AG10803 (cell line): ENCODE measurements around the gene PRUNE2.
A peak's percentile ranks its signal among the peaks of the same experiment; 100 is the strongest.

ENCODE experiments used
- DNase-seq: peaks from one replicate; pipeline ENCODE4 v3.0.0; 2010; ENCODE audit warnings: low read depth
- H3K4me3 ChIP-seq: 2 replicates; pipeline ENCODE4 v1.5.1; 2011; ENCODE audit warnings: mild to moderate bottlenecking, low read length, control low read depth
- CTCF ChIP-seq: conservative IDR thresholded peaks from 2 replicates; pipeline ENCODE4 v1.5.1; 2011; ENCODE audit warnings: mild to moderate bottlenecking, low read length, control low read depth, inconsistent platforms

Gene PRUNE2

DNA sequence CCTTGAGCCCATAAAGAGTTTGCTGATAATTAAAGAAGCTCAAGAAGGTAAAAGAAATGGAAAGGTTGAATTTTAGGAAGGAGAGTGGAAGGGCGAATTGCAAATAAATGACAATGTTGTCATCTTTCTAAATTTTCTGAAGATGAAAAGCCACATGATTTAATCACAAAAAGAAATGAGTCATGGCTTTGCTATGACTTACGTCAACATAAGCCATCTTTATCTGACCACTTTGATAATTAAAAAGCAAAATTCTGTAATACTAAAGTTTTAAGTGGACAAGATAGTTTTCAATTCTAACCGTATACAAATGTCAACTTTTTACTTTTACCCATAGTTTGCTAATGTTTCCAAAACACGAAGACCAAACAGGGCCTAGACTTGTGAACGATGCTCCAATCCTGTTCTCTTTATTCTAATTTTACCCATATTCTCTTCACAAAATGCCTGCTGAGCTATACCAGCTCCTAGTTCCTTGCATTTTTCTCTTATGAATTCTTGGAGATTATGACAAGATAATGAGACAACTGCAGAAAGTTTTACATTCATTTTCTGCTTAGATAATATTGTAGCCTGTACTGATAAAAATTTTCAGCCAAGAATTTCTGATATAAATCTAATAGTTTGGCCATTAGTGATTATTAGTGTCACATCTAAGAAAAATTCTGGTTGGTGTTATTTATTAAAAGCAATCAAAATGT lies 21.8 kb upstream of the PRUNE2 start:
- no peak for TF ChIP-seq CTCF
- DNase-seq: no peak
- H3K4me3 ChIP-seq: no peak overlapping the region

DNA sequence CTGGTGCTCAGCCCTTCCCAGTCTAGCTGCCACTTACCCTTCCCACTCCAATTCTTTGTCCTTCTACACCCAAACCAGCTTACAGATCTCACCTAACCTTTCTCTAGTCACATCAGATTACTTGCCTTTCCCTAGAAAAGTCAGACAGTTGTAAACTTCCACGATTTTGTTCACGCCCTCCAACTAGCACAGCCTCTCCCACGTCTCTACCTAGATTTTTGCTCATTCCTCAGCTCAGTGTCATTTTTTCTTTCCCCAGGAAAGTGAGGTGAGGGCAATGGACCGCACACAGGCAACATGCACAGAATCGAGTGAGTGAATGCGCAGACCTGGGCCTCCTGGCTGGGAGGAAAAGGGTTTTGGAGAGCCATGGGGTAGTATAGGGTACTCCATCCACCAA lies 20.9 kb upstream of the PRUNE2 start:
- no peak for DNase-seq
- H3K4me3 ChIP-seq: no peak overlapping the region
- no peak for TF ChIP-seq CTCF

GRCh38 chr9:76926324-76926741 lies 20.4 kb upstream of the PRUNE2 start:
- no peak overlapping the region for H3K4me3 ChIP-seq
- TF ChIP-seq CTCF: no peak
- DNase-seq: peak; percentile 93

DNA sequence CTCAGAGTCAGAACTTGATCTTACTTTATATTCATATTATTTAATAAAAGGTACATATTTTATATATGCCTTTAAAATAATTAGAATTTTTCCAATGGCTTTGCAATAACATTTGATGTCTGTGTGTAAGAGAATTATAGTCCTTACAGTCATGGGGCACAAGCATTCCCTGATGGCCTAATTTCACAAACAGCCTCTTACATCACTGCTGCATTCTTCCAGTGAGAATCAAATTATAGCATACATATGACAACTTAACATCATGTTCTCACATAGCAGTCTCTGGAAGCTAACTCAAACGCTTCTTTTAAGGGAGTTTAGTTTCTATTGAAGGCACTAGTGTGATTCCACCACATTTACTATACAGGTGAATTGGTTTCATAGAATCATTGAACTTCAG lies 15.3 kb upstream of the PRUNE2 start:
- peak; percentile 18 for DNase-seq
- no peak overlapping the region for H3K4me3 ChIP-seq
- no peak for TF ChIP-seq CTCF

GRCh38 chr9:76917299-76917698 lies 11.4 kb upstream of the PRUNE2 start:
- no peak overlapping the region for H3K4me3 ChIP-seq
- peak; percentile 22 for DNase-seq
- no peak for TF ChIP-seq CTCF

- H3K4me3 ChIP-seq: no peak overlapping the region
- DNase-seq: no peak
- no peak for TF ChIP-seq CTCF
Observed at GRCh38 chr9:76916231-76916630, 10.3 kb upstream of the PRUNE2 start.

GRCh38 chr9:76913467-76913866 lies 7.6 kb upstream of the PRUNE2 start:
- no peak for TF ChIP-seq CTCF
- no peak for DNase-seq
- no peak overlapping the region for H3K4me3 ChIP-seq
